ENCODE measurements around the gene PHLDB2. TPM values are rescaled to one million over a fixed set of nuclear protein-coding genes. Genes with fewer than 3 reads are reported as not detected.

PHLDB2 gene
- total and polyA plus RNA-seq, 2 of the 8 experiments (the other 6 are each of a cell fraction or from before 2014, with no cell fraction given), result 5.8 to 22.6 TPM

DNA sequence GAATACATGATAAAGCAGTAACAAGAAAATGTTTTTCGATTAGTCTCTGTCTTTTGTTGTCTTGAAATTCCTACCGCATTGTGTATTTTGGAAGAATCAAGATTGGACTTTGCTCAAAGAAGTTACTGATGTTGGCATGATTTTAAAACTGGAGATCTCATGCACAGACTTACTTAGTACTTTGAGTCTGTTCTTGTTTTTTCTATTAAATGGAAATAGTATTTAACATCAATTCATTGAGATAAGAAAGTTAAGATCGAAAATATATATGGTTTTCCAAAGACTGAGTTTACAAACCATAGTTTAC lies 122.3 kb downstream of the PHLDB2 start:
- WGBS, 2 experiments (ENCODE audit: extremely low coverage in 1 of 2, insufficient coverage in 1 of 2, insufficient read length in 1 of 2, insufficient replicate concordance in 2 of 2, low coverage in 1 of 2, low lambda C conversion rate in 2 of 2, missing lambda C conversion rate in 1 of 2), result 88% methylated on average over 3 of the region's 3 CpGs; no CpG with 5 or more reads in 1 of the 2 experiments
- Histone ChIP-seq H4K5ac (ENCODE audit: insufficient read length, low read depth, low read length) (no peak overlapping the region), H4K91ac (replicated peaks; ENCODE audit: insufficient read length, low read length) (no peak overlapping the region), H3K79me2 (ENCODE audit: control insufficient read depth in 1 of 2, insufficient read depth in 2 of 2, low read length in 2 of 2) (peaks cover 0 to 17% of the 10 kb centered on the region in 2 experiments; a peak in 3 of 4 replicates), H3K27ac (ENCODE audit: low read depth, low read length) (no peak overlapping the region), H3K23me2 (ENCODE audit: low read depth, low read length) (peaks cover 3% of the 10 kb centered on the region), H3K4me2 (ENCODE audit: insufficient read depth in 1 of 2, low read depth in 2 of 2, low read length in 2 of 2) (no peak overlapping the region), H3K23ac (ENCODE audit: insufficient read length) (no peak overlapping the region), H3K36me3 (ENCODE audit: control insufficient read depth in 2 of 4, insufficient read depth in 4 of 4, low read length in 3 of 4) (peaks cover 0 to 4% (median 0%) of the 10 kb centered on the region in 4 experiments; a peak in 2 of 8 replicates), H3K56ac (replicated peaks; ENCODE audit: insufficient read length, low read depth, low read length) (no peak overlapping the region), H3K4ac (replicated peaks; ENCODE audit: insufficient read length, low read depth, low read length) (no peak overlapping the region), H2BK120ac (replicated peaks; ENCODE audit: low read depth, low read length) (no peak overlapping the region), H2BK5ac (ENCODE audit: low read depth, low read length) (no peak overlapping the region), H4K20me1 (replicated peaks in 1 of 2; ENCODE audit: control insufficient read depth in 1 of 2, insufficient read depth in 2 of 2, low read length in 2 of 2) (peaks cover 0 to 2% of the 10 kb centered on the region in 2 experiments), H2BK20ac (ENCODE audit: low read length) (no peak overlapping the region), H3K9me3 (ENCODE audit: insufficient read depth in 2 of 2, low read depth in 1 of 2, low read length in 1 of 2) (no peaks in the 10 kb centered on the region), H3K14ac (ENCODE audit: insufficient read length) (no peak overlapping the region), H2AK5ac (ENCODE audit: low read depth, low read length) (no peak overlapping the region), H3K4me3 (ENCODE audit: extremely low read depth in 1 of 4, insufficient read depth in 2 of 4, low read depth in 3 of 4, low read length in 4 of 4) (no peak overlapping the region), H4K8ac (ENCODE audit: extremely low read depth, insufficient read depth, low read length) (no peak overlapping the region), H3K4me1 (replicated peaks in 1 of 4; ENCODE audit: control insufficient read depth in 3 of 4, insufficient read depth in 4 of 4, low read length in 3 of 4) (no peaks in the 10 kb centered on the region), H3K18ac (ENCODE audit: extremely low read depth, low read length) (no peak overlapping the region), H3K27me3 (replicated peaks in 1 of 4; ENCODE audit: control insufficient read depth in 3 of 4, extremely low read depth in 1 of 4, insufficient read depth in 3 of 4, low read length in 3 of 4) (no peaks in the 10 kb centered on the region), H3K9ac (replicated peaks in 1 of 4; ENCODE audit: extremely low read depth in 1 of 4, low read depth in 3 of 4, low read length in 3 of 4) (no peak overlapping the region), H2AFZ (ENCODE audit: low read length) (no peak overlapping the region), H2BK15ac (ENCODE audit: low read length) (no peak overlapping the region), H2BK12ac (ENCODE audit: low read depth, low read length) (no peak overlapping the region), H3K79me1 (ENCODE audit: low read depth, low read length) (no peaks in the 10 kb centered on the region; the same call in 1 of the 2 replicates)
- no peak for FAIRE-seq
- CTCF ChIA-PET (ENCODE audit: partially characterized antibody), result interaction anchor here (0.8 to 4.8 kb wide), 4 partner anchors 8 to 62 kb away, joined by 3 to 18 read pairs (median 6); partner anchors contain the start of gene TAGLN3
- no peak for DNase-seq (ENCODE audit: low read depth in 1 of 2, low spot score in 2 of 2)
- POLR2A ChIA-PET (ENCODE audit: partially characterized antibody), result interaction anchor here (1.0 kb wide), 1 partner anchor 121 kb away, joined by 3 read pairs; no protein-coding TSS in a partner anchor
- TF ChIP-seq CEBPB (IDR thresholded peaks at IDR 0.05; ENCODE audit: low read depth, low read length), result no peak

Data from H1 (cell line).